ENCODE measurements around the gene C1QTNF9B. TPM values are rescaled to one million over a fixed set of nuclear protein-coding genes. Genes with fewer than 3 reads are reported as not detected.
A peak's percentile ranks its signal among the peaks of the same experiment; 100 is the strongest.

The C1QTNF9B gene
- total RNA-seq, 1 donor from 2014 or later = 2.1 TPM

DNA sequence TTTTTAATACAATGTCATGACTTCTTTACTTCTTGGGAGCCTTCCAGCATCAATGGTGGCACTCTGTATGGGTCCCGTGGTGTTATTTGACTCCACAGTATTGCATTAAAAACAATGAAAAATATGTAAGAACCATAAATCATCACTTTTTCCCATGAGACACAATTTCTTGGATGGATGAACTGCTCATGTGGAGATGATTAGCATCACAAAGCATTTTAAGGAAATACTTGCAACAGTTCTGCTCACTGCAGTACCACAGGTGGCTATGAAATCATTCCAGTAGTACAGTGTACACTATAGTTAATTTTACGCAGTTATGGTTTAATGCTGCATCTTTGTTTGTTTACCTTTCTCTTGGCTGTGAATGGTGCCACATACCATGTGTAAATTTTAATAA is 37.2 kb upstream of the C1QTNF9B start:
- Histone ChIP-seq H3K36me3 (no peaks in the 10 kb centered on the region), H3K9me3 (replicated peaks) (peaks cover 12% of the 10 kb centered on the region), H3K27ac (replicated peaks) (no peak overlapping the region), H3K27me3 (ENCODE audit: low read depth) (peaks cover 13% of the 10 kb centered on the region), H3K4me1 (no peaks in the 10 kb centered on the region), H3K4me3 (no peak overlapping the region)
- TF ChIP-seq, protein P1, sequence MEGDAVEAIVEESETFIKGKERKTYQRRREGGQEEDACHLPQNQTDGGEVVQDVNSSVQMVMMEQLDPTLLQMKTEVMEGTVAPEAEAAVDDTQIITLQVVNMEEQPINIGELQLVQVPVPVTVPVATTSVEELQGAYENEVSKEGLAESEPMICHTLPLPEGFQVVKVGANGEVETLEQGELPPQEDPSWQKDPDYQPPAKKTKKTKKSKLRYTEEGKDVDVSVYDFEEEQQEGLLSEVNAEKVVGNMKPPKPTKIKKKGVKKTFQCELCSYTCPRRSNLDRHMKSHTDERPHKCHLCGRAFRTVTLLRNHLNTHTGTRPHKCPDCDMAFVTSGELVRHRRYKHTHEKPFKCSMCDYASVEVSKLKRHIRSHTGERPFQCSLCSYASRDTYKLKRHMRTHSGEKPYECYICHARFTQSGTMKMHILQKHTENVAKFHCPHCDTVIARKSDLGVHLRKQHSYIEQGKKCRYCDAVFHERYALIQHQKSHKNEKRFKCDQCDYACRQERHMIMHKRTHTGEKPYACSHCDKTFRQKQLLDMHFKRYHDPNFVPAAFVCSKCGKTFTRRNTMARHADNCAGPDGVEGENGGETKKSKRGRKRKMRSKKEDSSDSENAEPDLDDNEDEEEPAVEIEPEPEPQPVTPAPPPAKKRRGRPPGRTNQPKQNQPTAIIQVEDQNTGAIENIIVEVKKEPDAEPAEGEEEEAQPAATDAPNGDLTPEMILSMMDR (IDR thresholded peaks at IDR 0.05; ENCODE audit: borderline replicate concordance) = no peak
- DNase-seq = no peak
- intact Hi-C loops (cut with micrococcal nuclease) = loop anchor here (5.0 kb wide), 1 partner anchor 283 kb away; no protein-coding TSS in a partner anchor

DNA sequence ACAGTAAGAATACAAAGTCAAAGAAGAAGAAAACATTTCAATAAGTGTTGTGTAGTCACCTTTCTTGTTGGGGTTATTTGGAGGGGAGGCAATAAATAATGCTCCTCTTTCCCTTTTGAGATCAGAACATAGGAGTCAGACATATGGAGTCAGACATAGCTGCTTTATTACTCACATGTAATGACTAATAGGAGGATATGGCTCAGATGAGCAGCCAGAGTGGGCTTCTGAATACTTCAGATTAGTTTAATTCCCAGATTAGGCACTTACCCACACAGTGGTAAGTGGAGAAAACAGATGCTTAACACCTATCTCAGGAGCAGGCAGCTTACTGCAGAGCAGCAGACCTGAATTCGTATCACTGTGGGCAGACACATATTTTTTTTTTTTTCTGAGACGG is 31.7 kb upstream of the C1QTNF9B start:
- Histone ChIP-seq H3K4me1 (no peaks in the 10 kb centered on the region), H3K27ac (replicated peaks) (no peak overlapping the region), H3K4me3 (no peak overlapping the region), H3K9me3 (replicated peaks) (no peaks in the 10 kb centered on the region), H3K27me3 (ENCODE audit: low read depth) (no peaks in the 10 kb centered on the region), H3K36me3 (no peaks in the 10 kb centered on the region)
- intact Hi-C loops (cut with micrococcal nuclease) = no loop called here
- TF ChIP-seq, protein P1 (IDR thresholded peaks at IDR 0.05; ENCODE audit: borderline replicate concordance) = no peak
- no peak for DNase-seq

DNA sequence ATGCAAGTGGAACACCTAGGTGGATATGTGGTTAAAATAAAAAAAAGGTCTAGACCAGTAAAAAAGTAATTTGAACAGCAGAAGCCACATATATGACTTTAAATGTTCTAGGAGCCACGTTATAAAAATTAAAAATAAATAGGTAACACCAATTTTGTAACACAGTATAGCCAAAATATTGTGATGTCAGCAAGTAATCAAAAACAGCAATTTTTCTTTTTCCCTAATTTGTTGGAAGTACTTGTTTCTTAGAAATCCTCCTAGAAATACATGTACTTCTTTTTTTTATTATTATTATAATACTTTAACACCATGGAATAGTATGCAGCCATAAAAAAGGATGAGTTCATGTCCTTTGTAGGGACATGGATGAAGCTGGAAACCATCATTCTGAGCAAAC is 25.7 kb upstream of the C1QTNF9B start:
- intact Hi-C loops (cut with micrococcal nuclease) = no loop called here
- H3K4me3 ChIP-seq = no peak overlapping the region
- H3K27ac ChIP-seq (replicated peaks) = no peak overlapping the region
- no peaks in the 10 kb centered on the region for H3K4me1 ChIP-seq
- DNase-seq = no peak
- no peaks in the 10 kb centered on the region for H3K36me3 ChIP-seq
- TF ChIP-seq, protein P1 (IDR thresholded peaks at IDR 0.05; ENCODE audit: borderline replicate concordance) = no peak
- peaks cover 5% of the 10 kb centered on the region for H3K27me3 ChIP-seq (ENCODE audit: low read depth)
- no peaks in the 10 kb centered on the region for H3K9me3 ChIP-seq (replicated peaks)

DNA sequence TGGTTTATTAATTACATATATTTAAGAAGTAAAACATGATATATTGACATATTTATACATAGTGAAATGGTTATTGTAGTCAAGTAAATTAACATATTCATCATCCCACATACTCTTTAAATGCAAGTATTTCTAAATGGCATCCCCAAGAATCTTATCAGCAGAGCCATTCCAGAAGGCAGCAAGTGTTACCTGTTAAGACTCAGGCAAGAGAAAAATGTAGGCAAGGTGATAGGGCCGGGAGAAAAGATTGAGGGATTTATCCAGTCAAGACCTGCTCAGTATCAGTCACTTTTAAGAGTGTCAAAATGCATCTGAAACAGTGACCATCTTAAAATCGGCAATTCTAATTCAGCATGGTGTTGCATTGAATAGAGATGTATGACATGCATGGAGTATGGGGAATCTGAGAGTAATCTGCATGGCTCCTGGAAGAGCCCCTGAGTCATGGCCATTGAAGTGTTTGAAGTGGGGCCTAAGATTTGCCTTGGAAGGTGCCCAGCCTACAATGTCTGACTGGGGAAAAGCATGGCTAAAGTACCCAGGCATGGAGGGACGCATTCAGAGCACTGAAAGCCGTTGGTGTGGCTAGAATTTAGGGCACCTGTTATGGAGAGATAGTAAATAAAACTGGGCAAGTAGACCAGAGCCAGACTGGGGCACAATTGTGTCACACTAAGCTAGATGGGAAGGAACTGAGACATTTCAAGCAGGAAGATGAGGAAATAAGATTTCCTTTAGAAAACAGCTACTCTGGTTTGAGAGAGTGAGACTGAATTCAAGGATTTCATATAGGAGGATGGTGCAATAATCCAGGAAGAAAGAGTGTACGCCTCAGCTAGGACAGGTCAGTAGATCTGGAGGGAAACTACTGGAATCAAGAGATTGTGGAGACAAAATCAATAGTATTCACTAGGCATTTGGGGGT is 25.0 kb upstream of the C1QTNF9B start:
- H3K36me3 ChIP-seq = no peaks in the 10 kb centered on the region
- no peak overlapping the region for H3K27ac ChIP-seq (replicated peaks)
- H3K4me3 ChIP-seq = no peak overlapping the region
- no peaks in the 10 kb centered on the region for H3K9me3 ChIP-seq (replicated peaks)
- no peak for DNase-seq
- intact Hi-C loops (cut with micrococcal nuclease) = no loop called here
- H3K4me1 ChIP-seq = no peaks in the 10 kb centered on the region
- peaks cover 12% of the 10 kb centered on the region for H3K27me3 ChIP-seq (ENCODE audit: low read depth)
- TF ChIP-seq, protein P1 (IDR thresholded peaks at IDR 0.05; ENCODE audit: borderline replicate concordance) = no peak

DNA sequence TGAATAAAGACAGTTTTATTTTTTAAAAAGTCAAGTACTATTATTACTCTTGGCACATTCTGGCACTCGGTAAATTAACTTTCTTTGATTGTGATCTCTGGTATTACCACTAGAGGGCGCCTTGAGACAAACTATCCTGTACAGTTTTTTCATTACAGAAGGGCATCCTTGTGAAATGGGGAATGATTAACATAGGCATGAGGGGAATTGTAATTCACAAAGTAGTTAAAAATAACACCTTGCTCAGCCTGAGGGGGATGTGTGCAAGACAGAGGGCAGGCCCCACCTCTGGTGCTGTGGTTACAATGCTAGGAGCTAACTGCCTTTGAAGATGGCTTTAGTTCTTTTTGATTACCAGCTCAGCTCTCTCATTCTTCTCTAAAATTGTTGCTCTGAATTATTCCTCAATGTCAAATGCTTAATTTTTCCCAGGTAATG is 24.2 kb upstream of the C1QTNF9B start:
- H3K4me1 ChIP-seq = no peaks in the 10 kb centered on the region
- TF ChIP-seq, protein P1 (IDR thresholded peaks at IDR 0.05; ENCODE audit: borderline replicate concordance) = peak; percentile 75
- DNase-seq = no peak
- H3K27me3 ChIP-seq (ENCODE audit: low read depth) = peaks cover 20% of the 10 kb centered on the region
- H3K36me3 ChIP-seq = no peaks in the 10 kb centered on the region
- H3K4me3 ChIP-seq = no peak overlapping the region
- H3K27ac ChIP-seq (replicated peaks) = no peak overlapping the region
- no peaks in the 10 kb centered on the region for H3K9me3 ChIP-seq (replicated peaks)
- intact Hi-C loops (cut with micrococcal nuclease) = no loop called here
